HG02973 (cell line): ENCODE data around the gene FANCB.

ENCODE experiments used
- ATAC-seq: cut with Tn5 transposase; IDR thresholded peaks from one replicate; pipeline ENCODE4 v1.9.1; 2021; ENCODE audit warnings: moderate library complexity; ENCODE audit not compliant: unreplicated experiment

FANCB gene

GRCh38 chrX:14837155-14837554, 35.7 kb downstream of the FANCB start:
- ATAC-seq = no peak

GRCh38 chrX:14832586-14832985, 40.3 kb downstream of the FANCB start:
- ATAC-seq = no peak

- no peak for ATAC-seq
Measured at GRCh38 chrX:14832151-14832550, 40.7 kb downstream of the FANCB start.

- ATAC-seq = no peak
Measured at GRCh38 chrX:14829643-14830042, 43.2 kb downstream of the FANCB start.

GRCh38 chrX:14826319-14826718, 46.5 kb downstream of the FANCB start:
- no peak for ATAC-seq

- ATAC-seq = no peak
Measured at GRCh38 chrX:14825851-14826250, 47.0 kb downstream of the FANCB start.

GRCh38 chrX:14819769-14820168, 53.1 kb downstream of the FANCB start:
- no peak for ATAC-seq

GRCh38 chrX:14817571-14817970, 55.3 kb downstream of the FANCB start:
- ATAC-seq = no peak

GRCh38 chrX:14802943-14803710, 69.7 kb downstream of the FANCB start:
- ATAC-seq = no peak

GRCh38 chrX:14801136-14801535, 71.7 kb downstream of the FANCB start:
- no peak for ATAC-seq

GRCh38 chrX:14798805-14799397, 74.0 kb downstream of the FANCB start:
- ATAC-seq = no peak
